HepG2 (cell line): ENCODE data around the gene BCAS3. TPM values are rescaled to one million over a fixed set of nuclear protein-coding genes. Genes with fewer than 3 reads are reported as not detected.

Experiments used
- ATAC-seq: fragments of 200-7000 bp; cut with Tn5 transposase; 3 replicates; pipeline ENCODE4 v1.9.1; 2020; ENCODE audit warnings: mild to moderate bottlenecking, moderate library complexity
- BruUV-seq: library from RNA; stranded (reverse); fragments of 400-500 nt; replicated peaks from 2 replicates; lab custom pipeline; 2021; lab: Mats Ljungman, UMichigan
- CTCF ChIA-PET: fragments of 300-600 bp; formaldehyde crosslinking; extraction: SDS; loops from one replicate; lab custom pipeline; 2021; ENCODE audit warnings: low total read pairs, inconsistent platforms, low intra/inter-chr PET ratio; lab: Yijun Ruan, JAX
- POLR2A ChIA-PET: fragments of 350-600 bp; sonication (Branson Sonifier 250); formaldehyde crosslinking; loops from one replicate; lab custom pipeline; 2020; ENCODE audit warnings: antibody characterized with exemption, inconsistent platforms; lab: Yijun Ruan, JAX
- DNase-seq: peaks from one replicate; pipeline ENCODE4 v3.0.0-alpha.2; 2015; ENCODE audit warnings: low spot score
- FAIRE-seq: peaks from 3 replicates; lab custom pipeline; 2011; peaks lifted over from hg19 to GRCh38; lab: Jason Lieb, UNC
- H2AFZ ChIP-seq: one replicate; pipeline ENCODE4 v1.6.1; 2011; ENCODE audit warnings: low read length, inconsistent platforms
- H3K27ac ChIP-seq: fragments of 300-600 bp; 3 replicates; pipeline ENCODE4 v1.8.0; 2011; ENCODE audit warnings: mixed run types, mild to moderate bottlenecking, mixed read lengths, low read length, inconsistent platforms; ENCODE audit not compliant: insufficient read depth; ENCODE audit errors: extremely low read length
- H3K27me3 ChIP-seq, 2 experiments: fragments of 200-600 bp in 1 of 2; 2 replicates in 1 of 2; 3 replicates in 1 of 2; pipeline versions ENCODE4 v1.6.0 to v1.8.0; 2011; ENCODE audit warnings: low read length in 2 of 2, mild to moderate bottlenecking in 2 of 2, moderate library complexity in 2 of 2, inconsistent platforms in 1 of 2; ENCODE audit not compliant: insufficient read depth in 2 of 2, control insufficient read depth in 1 of 2
- H3K36me3 ChIP-seq, 2 experiments: fragments of 200-600 bp in 1 of 2; replicated peaks in 1 of 2; 2 replicates in 1 of 2; 3 replicates in 1 of 2; pipeline versions ENCODE4 v1.5.1 to v1.8.0; 2011; ENCODE audit warnings: low read length in 2 of 2, inconsistent platforms in 1 of 2; ENCODE audit not compliant: insufficient read depth in 2 of 2, control insufficient read depth in 1 of 2
- H3K4me1 ChIP-seq: 2 replicates; pipeline ENCODE4 v1.5.1; 2012; ENCODE audit warnings: low read length, inconsistent platforms; ENCODE audit not compliant: insufficient read depth
- H3K4me2 ChIP-seq: 2 replicates; pipeline ENCODE4 v1.6.0; 2011; ENCODE audit warnings: low read depth, low read length, inconsistent platforms
- H3K4me3 ChIP-seq, 3 experiments: fragments of 200-600 bp in 1 of 3; sonication (generic), shearing (Covaris generic) in 1 of 3; replicated peaks in 1 of 3; 2 replicates each; pipeline ENCODE4 v1.5.1; 2011 to 2016; ENCODE audit warnings: low read length in 3 of 3, inconsistent platforms in 2 of 3, low read depth in 2 of 3, mild to moderate bottlenecking in 2 of 3, control low read depth in 1 of 3, mixed read lengths in 1 of 3; ENCODE audit not compliant: insufficient read depth in 1 of 3
- H3K79me2 ChIP-seq: one replicate; pipeline ENCODE4 v1.6.1; 2011; ENCODE audit warnings: low read length, inconsistent platforms; ENCODE audit not compliant: insufficient read depth
- H3K9ac ChIP-seq: 2 replicates; pipeline ENCODE4 v1.6.0; 2011; ENCODE audit warnings: mild to moderate bottlenecking, low read depth, low read length, inconsistent platforms; ENCODE audit not compliant: insufficient read depth
- H3K9me3 ChIP-seq: 2 replicates; pipeline ENCODE4 v1.5.1; 2012; ENCODE audit warnings: mild to moderate bottlenecking, low read length
- H4K20me1 ChIP-seq: 2 replicates; pipeline ENCODE4 v1.6.0; 2011; ENCODE audit warnings: inconsistent platforms, mild to moderate bottlenecking, low read length, moderate library complexity; ENCODE audit not compliant: insufficient read depth
- ARID3A ChIP-seq: IDR thresholded peaks from 2 replicates; pipeline ENCODE4 v1.6.1; 2012; ENCODE audit warnings: low read depth, low read length, improper control_type of control experiment
- CC2D1A ChIP-seq: sonication (generic); formaldehyde crosslinking; IDR thresholded peaks from 2 replicates; pipeline ENCODE4 v1.8.1; 2023; ENCODE audit warnings: mild to moderate bottlenecking, missing genetic modification reagents
- CREB1 ChIP-seq, 2 experiments: fragments of 450-650 bp in 1 of 2; IDR thresholded peaks; 2 replicates each; pipeline ENCODE4 v1.6.1; 2016 to 2017; ENCODE audit warnings: control low read depth in 1 of 2, mild to moderate bottlenecking in 1 of 2, missing compliant biosample characterization in 1 of 2, missing genetic modification characterization in 1 of 2
- ESRRA ChIP-seq: sonication (generic); formaldehyde crosslinking; IDR thresholded peaks from 2 replicates; pipeline ENCODE4 v1.5.1; 2020; ENCODE audit warnings: mild to moderate bottlenecking, low read depth, missing genetic modification reagents
- HDAC2 ChIP-seq: sonication (generic); formaldehyde crosslinking; IDR thresholded peaks from 2 replicates; pipeline ENCODE4 v1.4.0; 2020; ENCODE audit warnings: missing genetic modification reagents
- HOXA5 ChIP-seq: sonication (generic); formaldehyde crosslinking; IDR thresholded peaks from 2 replicates; pipeline ENCODE4 v1.4.0; 2020; ENCODE audit warnings: missing genetic modification reagents
- KAT8 ChIP-seq: IDR thresholded peaks from 2 replicates; pipeline ENCODE4 v1.6.1; 2016; ENCODE audit warnings: missing genetic modification reagents, missing compliant biosample characterization
- MIXL1 ChIP-seq: IDR thresholded peaks from 2 replicates; pipeline ENCODE4 v1.6.1; 2016
- MTF1 ChIP-seq: sonication (generic); formaldehyde crosslinking; IDR thresholded peaks from 2 replicates; pipeline ENCODE4 v1.5.0; 2020; ENCODE audit warnings: missing genetic modification reagents
- RARA ChIP-seq: IDR thresholded peaks from 2 replicates; pipeline ENCODE4 v1.6.1; 2016; ENCODE audit warnings: missing genetic modification reagents, missing compliant biosample characterization
- RFXAP ChIP-seq: sonication (generic); formaldehyde crosslinking; IDR thresholded peaks from 2 replicates; pipeline ENCODE4 v1.4.0; 2020; ENCODE audit warnings: missing genetic modification reagents, borderline replicate concordance
- U2AF1 ChIP-seq: fragments of 200-400 bp; formaldehyde crosslinking; optimal IDR thresholded peaks from 2 replicates; pipeline ENCODE3; 2017; ENCODE audit warnings: mild to moderate bottlenecking, low read depth, low read length
- YEATS4 ChIP-seq: sonication (generic); formaldehyde crosslinking; IDR thresholded peaks from 2 replicates; pipeline ENCODE4 v1.4.0; 2020; ENCODE audit warnings: missing genetic modification reagents, borderline replicate concordance
- ZBTB25 ChIP-seq: IDR thresholded peaks from 2 replicates; pipeline ENCODE4 v1.6.1; 2018; ENCODE audit warnings: missing genetic modification reagents
- ZBTB38 ChIP-seq: sonication (generic); formaldehyde crosslinking; IDR thresholded peaks from 2 replicates; pipeline ENCODE4 v1.5.1; 2020; ENCODE audit warnings: mild to moderate bottlenecking, missing genetic modification reagents
- ZNF598 ChIP-seq: sonication (generic); formaldehyde crosslinking; IDR thresholded peaks from 2 replicates; pipeline ENCODE4 v1.5.1; 2020; ENCODE audit warnings: mild to moderate bottlenecking, missing genetic modification reagents, borderline replicate concordance
- ZNF670 ChIP-seq: sonication (generic); formaldehyde crosslinking; IDR thresholded peaks from 2 replicates; pipeline ENCODE4 v1.8.0; 2022; ENCODE audit warnings: mild to moderate bottlenecking, missing genetic modification reagents, borderline replicate concordance
- ZNF768 ChIP-seq: sonication (generic); formaldehyde crosslinking; IDR thresholded peaks from 2 replicates; pipeline ENCODE4 v1.4.0; 2020; ENCODE audit warnings: missing genetic modification reagents
- ZNF772 ChIP-seq: sonication (generic); formaldehyde crosslinking; IDR thresholded peaks from 2 replicates; pipeline ENCODE4 v1.5.0; 2020; ENCODE audit warnings: mild to moderate bottlenecking, missing genetic modification reagents
- WGBS: methylation state at CpG from one replicate; pipeline ENCODE4 v1.1.6; 2017; ENCODE audit warnings: low lambda C conversion rate; 5-methylcytosine and 5-hydroxymethylcytosine counted together
- in situ Hi-C: cut with HindIII; loops from 2 replicates; pipeline ENCODE4 v1.10.0; 2017; ENCODE audit warnings: low pct_unique_long_range_greater_than_20kb; ENCODE audit not compliant: extremely low pct_ligation_motif_present
- intact Hi-C: fragments of 100-400 bp; cut with micrococcal nuclease; formaldehyde crosslinking; loops from one replicate; pipeline ENCODE4 v1.10.0; 2022; ENCODE audit not compliant: unreplicated experiment
- polyA plus RNA-seq, 8 experiments: library from polyadenylated mRNA; depleted of rRNA in 3 of 8; stranded (reverse) in 7 of 8; unstranded in 1 of 8; fragments of >200 nt; fragmentation: Illumina TruSeq in 4 of 8; extraction: Trizol in 4 of 8; gene quantifications; 2 replicates each; pipeline versions ENCODE4 v1.2.1 to v1.2.3, GENCODE V29; 2011 to 2016; ENCODE audit warnings: low read depth in 4 of 8, missing spikeins in 1 of 8, mixed read lengths in 1 of 8; ENCODE audit not compliant: insufficient read depth in 1 of 8
- total RNA-seq, 5 experiments: library from RNA; depleted of rRNA; stranded (reverse); fragments of >200 nt; fragmentation: Illumina TruSeq; extraction: Trizol; gene quantifications; 2 replicates each; pipeline ENCODE4 v1.2.3, GENCODE V29; 2016; ENCODE audit warnings: low read depth in 1 of 5
- TF ChIP-seq, protein P1 (sequence below), 2 experiments: sonication (generic) in 1 of 2; formaldehyde crosslinking in 1 of 2; IDR thresholded peaks; 2 replicates each; pipeline versions ENCODE4 v1.5.1 to v1.6.1; 2011 to 2020; ENCODE audit warnings: borderline replicate concordance in 1 of 2, low read depth in 1 of 2, low read length in 1 of 2, mild to moderate bottlenecking in 1 of 2, missing genetic modification reagents in 1 of 2, moderate library complexity in 1 of 2

BCAS3 gene
- total and polyA plus RNA-seq, 2 of the 13 experiments (the other 11 are each of a cell fraction or from before 2014, with no cell fraction given), result 10.7 to 11.2 TPM

- BruUV-seq, result TSS peak; percentile 81
- peaks cover 21% of the 10 kb centered on the region for H3K79me2 ChIP-seq
- in situ Hi-C loops, result loop anchor here (5.0 to 10.0 kb wide), 2 partner anchors 393 to 670 kb away; no protein-coding TSS in a partner anchor
- peaks cover 71% of the 10 kb centered on the region for H3K4me1 ChIP-seq
- intact Hi-C loops, result loop anchor here (1.0 to 10.0 kb wide), 3 partner anchors 32 to 670 kb away; no protein-coding TSS in a partner anchor
- POLR2A ChIA-PET, result interaction anchor here (0.9 to 2.5 kb wide), 9 partner anchors 10 to 58 kb away, joined by 3 to 34 read pairs (median 6); no protein-coding TSS in a partner anchor
- FAIRE-seq (peak; percentile 54), ATAC-seq (peak; percentile 4), DNase-seq (no peak)
- CTCF ChIA-PET, result no interaction called here
- WGBS, result 19% methylated on average over 10 of the region's 10 CpGs
- H3K9ac ChIP-seq, result peak overlapping the region; percentile 61
- H3K27me3 ChIP-seq, result no peaks in the 10 kb centered on the region
- no peaks in the 10 kb centered on the region; a peak in 1 of 5 replicates for H3K36me3 ChIP-seq
- peak overlapping the region in 2 of 3 experiments; percentile 24 to 53; a peak in 3 of 6 replicates for H3K4me3 ChIP-seq
- H2AFZ ChIP-seq, result no peak overlapping the region
- H3K9me3 ChIP-seq, result no peaks in the 10 kb centered on the region
- no peaks in the 10 kb centered on the region for H4K20me1 ChIP-seq
- H3K27ac ChIP-seq, result peak overlapping the region; percentile 70
- H3K4me2 ChIP-seq, result peak overlapping the region; percentile 83
- TF ChIP-seq ZBTB25 (CRISPR knock-in tag) (no peak), HDAC2 (0 out of 2 replicates have a peak, but pooled peaks have one; percentile 22), RFXAP (CRISPR knock-in tag) (no peak), ZNF768 (CRISPR knock-in tag) (no peak), HOXA5 (CRISPR knock-in tag) (no peak), ZBTB38 (CRISPR knock-in tag) (no peak), MTF1 (CRISPR knock-in tag) (no peak), ARID3A (no peak), ZNF670 (CRISPR knock-in tag) (no peak), CC2D1A (CRISPR knock-in tag) (no peak), ESRRA (CRISPR knock-in tag) (no peak), U2AF1 (no peak), CREB1 (IDR thresholded peaks at IDR 0.05) (no peak), CREB1 (CRISPR knock-in tag; IDR thresholded peaks at IDR 0.05) (no peak), YEATS4 (peak; percentile 51), RARA (CRISPR knock-in tag) (no peak), ZNF598 (CRISPR knock-in tag) (0 out of 2 replicates have a peak, but pooled peaks have one; percentile 60), KAT8 (no peak), ZNF772 (no peak), MIXL1 (no peak)
- TF ChIP-seq, protein P1, sequence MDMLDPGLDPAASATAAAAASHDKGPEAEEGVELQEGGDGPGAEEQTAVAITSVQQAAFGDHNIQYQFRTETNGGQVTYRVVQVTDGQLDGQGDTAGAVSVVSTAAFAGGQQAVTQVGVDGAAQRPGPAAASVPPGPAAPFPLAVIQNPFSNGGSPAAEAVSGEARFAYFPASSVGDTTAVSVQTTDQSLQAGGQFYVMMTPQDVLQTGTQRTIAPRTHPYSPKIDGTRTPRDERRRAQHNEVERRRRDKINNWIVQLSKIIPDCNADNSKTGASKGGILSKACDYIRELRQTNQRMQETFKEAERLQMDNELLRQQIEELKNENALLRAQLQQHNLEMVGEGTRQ (IDR thresholded peaks at IDR 0.05; ENCODE audit: low read depth, low read length), result no peak
- TF ChIP-seq, protein P1 (CRISPR knock-in tag; IDR thresholded peaks at IDR 0.05; ENCODE audit: borderline replicate concordance), result no peak
These were observed 717.2 kb downstream of the BCAS3 start for GRCh38 chr17:61394630-61395408.
